ENCODE data around the gene PPIA.

- no peak for TF ChIP-seq CTCF (IDR thresholded peaks at IDR 0.05)
- no peak for TF ChIP-seq POLR2A (IDR thresholded peaks at IDR 0.05)
- no peak for TF ChIP-seq POLR2AphosphoS5 (IDR thresholded peaks at IDR 0.05)
Observed at GRCh38 chr7:44760034-44760580, 36.4 kb upstream of the PPIA start.

Data from prostate gland (tissue), 2 donors.